ENCODE results near the gene PRRT4.
A peak's percentile ranks its signal among the peaks of the same experiment; 100 is the strongest.

PRRT4 gene

GRCh38 chr7:128353610-128354009 is 7.9 kb downstream of the PRRT4 start:
- DNase-seq = no peak
- intact Hi-C loops (cut with DNase I) = no loop called here

GRCh38 chr7:128353189-128353588 is 8.3 kb downstream of the PRRT4 start:
- DNase-seq = peak in 2 of 42 donors; percentile 14 to 42
- intact Hi-C loops (cut with DNase I) = no loop called here

GRCh38 chr7:128352636-128353035 is 8.9 kb downstream of the PRRT4 start:
- DNase-seq = no peak
- intact Hi-C loops (cut with DNase I) = no loop called here

DNA sequence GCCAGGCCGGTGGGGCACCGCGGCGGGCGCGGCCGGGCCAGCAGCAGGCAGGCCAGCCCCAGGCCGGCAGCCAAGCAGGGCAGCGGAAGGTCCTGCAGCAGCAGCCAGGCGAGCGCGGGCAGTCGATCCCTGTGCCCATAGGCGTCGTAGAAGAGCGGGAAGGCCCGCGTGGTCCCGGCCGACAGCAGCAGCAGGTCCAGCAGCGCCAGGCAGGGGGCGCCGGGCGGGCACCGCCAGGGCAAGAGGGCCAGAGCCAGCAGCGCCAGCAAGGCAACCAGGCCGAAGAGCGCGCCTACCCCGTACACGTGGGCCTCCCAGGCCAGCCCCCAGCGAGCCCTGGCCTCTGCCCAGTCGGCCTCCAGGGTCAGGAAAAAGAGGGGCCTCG is 9.3 kb downstream of the PRRT4 start:
- intact Hi-C loops (cut with DNase I) = no loop called here
- peak in 33 of 42 donors; percentile 23 to 74 (median 44) for DNase-seq

DNA sequence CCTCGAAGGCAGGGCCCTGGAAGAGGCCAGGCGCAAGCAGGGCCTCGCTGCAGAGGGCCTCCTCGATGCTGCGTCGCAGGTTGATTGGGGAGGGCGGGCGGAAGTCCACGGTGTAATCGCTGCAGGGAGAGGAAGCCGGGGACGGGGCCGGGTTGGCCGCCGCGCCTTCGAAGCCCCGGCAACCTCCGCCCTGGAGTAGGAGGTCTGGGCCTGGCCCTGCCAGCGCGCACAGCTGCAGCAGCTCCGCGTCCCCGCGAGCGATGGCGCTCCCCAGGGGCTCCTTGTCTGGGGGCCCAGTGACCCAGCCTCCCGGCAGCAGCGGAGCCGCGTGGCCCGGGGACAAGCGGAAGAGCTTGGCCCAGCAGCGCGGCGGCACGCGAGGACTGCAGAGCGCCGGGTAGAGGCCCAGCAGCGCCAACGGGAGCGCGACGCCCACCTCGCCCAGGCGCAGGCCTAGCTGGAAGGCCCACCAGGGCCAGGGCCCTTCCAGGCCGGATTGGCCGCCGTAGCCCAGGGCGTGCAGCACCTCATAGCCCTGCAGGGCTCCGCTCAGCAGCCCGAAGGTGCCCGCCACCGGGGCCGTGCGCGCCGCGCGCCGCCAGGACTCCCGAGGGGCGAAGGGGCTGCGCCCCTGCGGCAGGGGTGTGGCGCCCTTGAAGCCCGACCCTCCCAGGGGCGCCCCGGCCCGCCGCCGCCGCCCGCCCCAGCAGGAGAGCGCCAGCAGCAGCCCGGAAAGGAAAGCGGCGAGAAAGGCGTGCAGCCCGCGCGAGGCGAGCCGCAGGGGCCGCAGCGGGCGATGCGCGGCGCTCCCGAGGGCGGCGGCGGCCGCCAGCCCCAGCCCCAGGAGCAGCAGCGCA is 10.0 kb downstream of the PRRT4 start:
- DNase-seq = no peak
- intact Hi-C loops (cut with DNase I) = no loop called here

DNA sequence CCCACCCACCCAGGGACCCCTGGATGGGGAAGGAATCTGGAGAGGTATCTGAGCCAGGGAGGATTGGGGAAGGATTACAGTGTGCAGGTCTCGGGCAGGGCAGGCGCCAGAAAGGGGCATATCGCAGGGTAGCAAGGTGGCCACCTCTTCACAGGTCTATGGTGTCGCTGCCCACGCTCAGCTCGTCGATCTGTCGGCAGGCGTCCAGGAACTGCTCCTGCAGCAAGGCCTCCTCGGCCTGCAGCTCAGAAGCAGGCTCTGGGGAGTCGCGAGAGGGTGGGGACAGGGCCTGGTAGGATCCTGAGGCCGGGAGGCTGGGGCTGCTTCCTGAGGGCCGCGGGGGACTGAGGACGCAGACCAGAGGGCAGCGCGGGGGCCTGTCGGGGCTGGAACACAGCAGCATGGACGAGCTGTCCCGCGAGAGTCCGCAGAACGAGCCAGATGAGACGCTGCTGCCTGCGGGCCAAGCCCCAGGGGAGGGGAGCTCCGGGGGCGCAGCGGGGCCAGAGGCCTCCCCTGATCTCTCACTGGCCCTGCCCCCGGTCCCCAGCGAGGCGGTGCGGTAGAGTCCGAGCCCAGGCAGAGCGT is 10.7 kb downstream of the PRRT4 start:
- intact Hi-C loops (cut with DNase I) = no loop called here
- no peak for DNase-seq

DNA sequence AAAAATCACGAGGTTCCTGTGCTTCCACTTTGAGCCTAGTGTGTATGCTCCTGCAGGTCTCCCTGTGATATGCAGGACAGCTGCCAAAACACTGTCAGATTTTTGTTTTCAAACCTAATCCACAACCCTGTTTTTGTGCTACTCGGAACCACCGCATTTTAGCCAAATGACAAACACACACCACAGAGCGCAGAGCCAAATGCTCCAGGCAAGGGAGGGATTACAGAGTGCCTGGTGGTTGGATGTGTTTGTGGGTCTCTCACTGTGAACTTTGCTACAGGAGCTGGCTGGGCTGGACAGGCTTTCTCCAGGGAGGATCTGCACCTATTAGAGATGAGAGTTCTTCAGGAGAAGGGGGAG is 12.0 kb downstream of the PRRT4 start:
- no peak for DNase-seq
- intact Hi-C loops (cut with DNase I) = no loop called here

DNA sequence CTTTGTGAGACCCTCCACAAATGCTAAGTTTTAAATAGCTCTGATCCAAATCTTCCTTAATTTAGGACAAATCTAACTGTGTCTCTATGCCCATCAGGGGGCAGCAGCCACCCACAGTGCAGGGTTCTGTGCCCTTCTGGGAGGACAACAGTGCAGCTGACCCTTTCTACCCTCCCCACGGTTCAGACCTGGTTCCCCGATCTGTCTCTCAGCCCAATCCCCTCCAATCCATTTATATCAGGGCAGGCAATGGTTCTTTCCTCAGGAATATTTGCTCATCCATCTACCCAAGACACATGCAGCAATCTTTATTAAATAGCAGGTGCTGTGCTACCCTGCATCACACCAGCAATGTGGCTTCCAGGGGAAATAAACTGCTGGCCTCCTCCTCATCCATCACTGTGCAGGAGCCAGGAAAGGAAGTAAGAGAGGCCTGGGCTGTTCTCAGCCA is 13.8 kb downstream of the PRRT4 start:
- intact Hi-C loops (cut with DNase I) = loop anchor here (2.0 kb wide), 1 partner anchor 39 kb away; no protein-coding TSS in a partner anchor
- DNase-seq = peak in 41 of 42 donors; percentile 40 to 85 (median 66)

DNA sequence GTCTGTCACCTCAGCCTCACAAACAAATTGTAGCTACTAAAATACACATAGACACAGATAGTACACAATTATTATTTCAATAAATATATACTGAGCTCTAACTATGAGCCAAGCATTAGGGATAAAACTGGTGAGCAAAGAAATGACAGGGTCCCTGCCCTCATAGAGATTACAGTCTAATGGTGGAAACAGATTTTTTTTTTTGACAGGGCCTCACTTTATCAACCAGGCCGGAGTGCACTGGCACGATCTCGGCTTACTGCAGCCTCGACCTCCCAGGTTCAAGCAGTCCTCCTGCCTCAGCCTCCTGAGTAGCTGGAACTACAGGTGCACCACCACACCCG is 17.1 kb downstream of the PRRT4 start:
- intact Hi-C loops (cut with DNase I) = no loop called here
- no peak for DNase-seq

GRCh38 chr7:128343554-128344430 is 17.7 kb downstream of the PRRT4 start, which contains the start of gene RBM28:
TSS of gene RBM28 (minus strand) at chr7:128343908. CDS start at chr7:128343793, 115 bp downstream.
- peak; percentile 65 to 94 (median 85) for DNase-seq
- intact Hi-C loops (cut with DNase I) = no loop called here

DNA sequence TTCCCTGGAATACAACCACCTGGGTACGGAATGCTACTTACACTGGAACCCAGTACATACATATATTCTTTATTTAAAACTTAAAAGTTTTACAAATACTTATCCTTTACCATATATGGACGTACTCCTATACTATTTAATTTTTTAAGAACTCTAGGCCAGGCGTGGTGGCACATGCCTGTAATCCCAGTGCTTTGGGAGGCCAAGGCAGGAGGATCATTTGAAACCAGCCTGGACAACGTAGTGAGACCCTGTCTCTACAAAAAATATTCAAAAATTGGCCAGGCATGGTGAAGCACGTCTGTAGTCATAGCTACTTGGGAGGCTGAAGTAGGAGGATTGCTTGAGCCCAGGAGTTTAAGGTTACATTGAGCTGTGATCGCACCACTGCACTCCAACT is 19.8 kb downstream of the PRRT4 start:
- intact Hi-C loops (cut with DNase I) = no loop called here

DNA sequence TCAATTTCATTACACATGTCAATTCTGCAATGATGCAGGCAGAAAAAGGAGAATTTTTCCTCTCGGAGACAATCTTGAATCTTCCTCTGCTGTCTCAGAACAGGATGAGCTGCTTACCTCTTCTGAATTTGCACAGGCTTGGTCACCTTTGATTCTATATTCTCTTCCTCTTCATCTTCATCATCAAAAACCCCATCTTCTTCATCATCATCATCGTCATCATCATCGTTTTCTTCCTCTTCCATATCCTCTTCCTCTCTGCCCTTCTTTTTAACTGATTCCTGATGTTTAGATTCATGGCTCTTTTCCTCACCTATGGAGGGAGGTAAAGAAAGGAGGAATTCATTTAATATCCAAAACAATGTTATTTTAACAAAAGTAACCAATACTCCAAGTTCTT is 25.8 kb downstream of the PRRT4 start:
- intact Hi-C loops (cut with DNase I) = no loop called here
- no peak for DNase-seq

More for the DNA sequence above, 19.8 kb downstream of the PRRT4 start:
- no peak for DNase-seq

DNA sequence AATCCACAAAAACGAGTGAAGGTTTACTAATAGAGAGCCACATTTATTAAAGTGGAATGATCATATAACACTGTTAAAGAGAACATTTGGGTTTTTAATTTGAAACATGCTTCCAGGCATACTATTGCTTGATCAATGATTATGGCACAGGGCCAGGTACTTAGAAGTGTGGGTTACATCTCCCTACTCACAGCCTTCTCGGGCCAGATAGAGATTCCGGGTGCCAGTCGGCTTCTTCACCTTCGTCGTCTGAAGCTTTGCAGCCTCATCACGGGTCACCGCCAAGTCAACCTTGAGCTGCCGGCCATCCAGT is 37.2 kb downstream of the PRRT4 start:
- intact Hi-C loops (cut with DNase I) = no loop called here
- no peak for DNase-seq

- DNase-seq = no peak
- intact Hi-C loops (cut with DNase I) = no loop called here
Measured at GRCh38 chr7:128323459-128324367, 37.8 kb downstream of the PRRT4 start.

DNA sequence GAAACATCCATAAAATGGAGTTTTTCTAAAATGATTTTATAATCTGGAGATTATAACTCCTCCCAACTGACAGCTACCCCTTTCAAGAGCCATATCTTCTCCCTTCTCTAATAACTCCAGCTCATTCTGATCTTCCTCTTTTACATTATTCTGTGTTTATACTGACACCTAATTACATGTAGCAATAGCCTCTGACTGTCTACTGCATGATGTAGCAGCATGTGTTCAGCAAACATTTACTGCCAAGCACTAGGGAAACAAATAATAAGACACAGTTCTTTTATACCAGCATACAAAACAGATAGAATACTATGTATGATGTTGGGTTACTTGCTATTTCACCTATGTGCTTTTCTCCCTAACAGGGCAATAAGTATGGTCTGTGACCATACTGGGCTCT is 38.5 kb downstream of the PRRT4 start:
- intact Hi-C loops (cut with DNase I) = no loop called here
- no peak for DNase-seq

GRCh38 chr7:128322040-128322643 is 39.3 kb downstream of the PRRT4 start:
- intact Hi-C loops (cut with DNase I) = no loop called here

DNA sequence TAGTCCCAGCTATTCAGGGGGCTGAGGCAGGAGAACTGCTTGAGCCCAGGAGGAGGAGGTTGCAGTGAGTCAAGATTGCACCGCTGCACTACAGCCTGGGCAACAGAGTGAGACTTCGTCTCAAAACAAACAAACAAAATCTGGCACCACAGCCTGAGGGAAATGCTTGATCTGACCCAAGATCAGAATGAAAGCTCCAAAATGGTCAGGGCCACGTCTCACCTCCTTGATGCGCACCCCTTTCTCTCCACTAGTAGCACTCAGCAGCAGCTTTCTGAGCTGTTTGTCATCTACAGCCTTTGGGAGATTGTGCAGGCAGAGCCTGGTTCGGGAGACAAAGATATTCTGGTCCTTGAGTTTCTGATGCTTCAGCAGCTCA is 40.5 kb downstream of the PRRT4 start:
- DNase-seq = no peak
- intact Hi-C loops (cut with DNase I) = no loop called here

More at GRCh38 chr7:128322040-128322643, 39.3 kb downstream of the PRRT4 start:
- peak in 18 of 42 donors; percentile 17 to 57 (median 26) for DNase-seq

DNA sequence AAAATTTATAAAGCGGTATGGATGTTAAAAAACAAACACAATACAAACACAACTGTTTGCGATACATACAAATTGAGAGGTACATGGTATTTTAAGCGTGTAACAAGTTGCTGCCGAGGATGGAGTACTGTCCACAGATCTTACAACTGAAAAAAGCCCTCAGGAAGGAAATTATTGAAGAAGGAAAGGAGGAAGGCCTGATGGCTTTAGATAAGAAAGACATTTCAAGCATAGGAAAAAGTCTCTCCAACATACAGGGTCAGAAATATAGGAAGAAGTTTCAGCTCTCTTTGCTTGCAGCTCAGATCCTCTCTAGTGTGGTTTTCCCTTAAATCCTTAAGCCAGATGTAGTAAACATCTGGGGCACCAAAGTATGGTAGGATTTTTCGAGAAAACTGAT is 42.8 kb downstream of the PRRT4 start:
- no peak for DNase-seq
- intact Hi-C loops (cut with DNase I) = no loop called here

DNA sequence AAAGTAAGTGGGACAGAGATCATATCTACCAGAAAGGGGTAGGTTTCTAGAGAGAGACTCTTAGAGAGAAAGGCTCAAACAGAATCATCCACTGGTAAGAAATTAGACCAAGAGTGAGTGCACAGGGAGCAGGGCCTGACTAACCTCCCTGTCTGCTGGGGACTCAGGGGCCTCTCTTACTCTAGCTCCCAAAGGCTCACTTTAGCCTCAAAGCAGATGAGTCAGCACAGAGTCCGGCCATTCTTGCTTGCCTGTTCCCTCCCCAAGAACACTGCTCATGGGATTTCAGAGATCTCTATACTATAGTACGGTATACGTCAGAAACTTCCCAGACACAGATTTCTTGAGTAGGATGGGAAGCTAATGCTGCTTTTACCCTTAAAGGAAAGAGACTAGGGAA is 50.5 kb downstream of the PRRT4 start:
- no peak for DNase-seq
- intact Hi-C loops (cut with DNase I) = no loop called here

Data from head of caudate nucleus (tissue), 42 donors.